HG03575 (cell line): ENCODE results near the gene FMOD.

ENCODE experiments used
- ATAC-seq: cut with Tn5 transposase; IDR thresholded peaks from one replicate; pipeline ENCODE4 v1.9.1; 2021; ENCODE audit not compliant: unreplicated experiment, insufficient number of reproducible peaks, low FRiP score; ENCODE audit errors: extremely low read depth

FMOD gene

DNA sequence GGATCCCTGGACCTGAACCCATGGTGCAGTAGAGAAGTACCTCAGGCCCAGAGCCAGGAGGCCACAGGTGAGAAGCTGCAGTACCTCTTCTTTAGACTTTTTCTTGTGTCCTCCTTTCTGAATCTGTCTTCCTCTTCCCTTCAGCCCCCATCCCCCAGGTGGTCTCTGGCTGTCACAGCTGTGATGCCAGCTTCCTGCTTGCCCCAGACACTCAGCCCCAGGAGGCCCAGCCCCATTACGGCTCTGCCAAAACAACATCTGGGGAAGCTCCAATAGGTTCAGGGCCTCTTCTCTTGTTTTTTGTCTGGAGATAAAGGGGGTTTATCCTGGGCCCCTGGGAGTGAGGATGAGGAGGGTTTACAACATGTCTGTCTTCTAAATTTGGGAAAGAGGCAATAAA, 55.1 kb downstream of the FMOD start:
- no peak for ATAC-seq

DNA sequence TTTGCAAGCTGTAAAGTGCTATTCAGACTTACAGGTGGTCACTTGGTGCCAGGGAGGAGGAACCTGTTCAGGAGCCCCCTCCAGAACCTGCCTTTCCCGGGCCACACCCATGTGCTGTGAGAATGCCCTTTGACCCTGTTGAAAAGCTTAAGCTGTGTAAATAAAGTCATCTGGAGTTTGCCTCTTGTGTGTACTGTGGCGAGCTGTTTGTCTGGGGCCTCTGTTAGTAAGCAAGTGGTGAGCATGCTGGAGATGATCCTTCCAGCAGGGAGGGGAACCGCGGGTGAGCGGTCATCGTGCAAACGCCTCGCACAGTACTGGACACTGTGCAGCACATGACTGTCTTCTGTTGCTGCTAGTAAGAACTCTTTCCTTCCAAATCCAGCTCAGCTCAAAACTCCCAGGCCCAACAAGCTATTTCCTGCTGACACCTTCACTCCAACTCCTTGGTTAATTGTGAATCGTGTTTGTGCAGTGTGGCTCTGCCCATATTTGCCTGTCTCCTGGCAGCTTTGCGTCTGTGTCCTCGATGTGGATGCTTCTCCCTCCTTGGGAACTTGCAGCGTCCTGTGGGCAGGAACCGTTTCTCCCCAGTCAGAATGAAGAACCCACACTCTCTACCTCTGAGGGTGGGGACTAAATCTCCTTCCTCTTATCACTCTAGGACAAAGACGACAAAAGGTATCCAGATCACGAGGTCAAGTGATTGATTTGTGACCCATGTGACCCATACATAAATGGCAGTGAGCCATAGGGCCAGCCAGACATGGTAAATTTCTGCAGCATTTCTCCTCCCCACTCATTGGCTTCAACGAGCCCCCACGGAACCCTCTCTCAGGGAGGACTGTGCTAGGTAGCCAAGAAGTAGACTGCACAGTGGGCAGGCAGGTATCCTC, 59.5 kb downstream of the FMOD start:
- ATAC-seq: no peak
